ENCODE results near the gene IQCE.

Gene IQCE

GRCh38 chr7:2663121-2663886, 104.5 kb downstream of the IQCE start:
- no peak for DNase-seq (ENCODE audit: low spot score)

- no peak for DNase-seq (ENCODE audit: low spot score)
Observed at GRCh38 chr7:2663960-2664359, 105.2 kb downstream of the IQCE start.

Data from CD4-positive, alpha-beta T cell treated with Interleukin-2 at 100 ng/mL for 4 hours (primary cell).